SK-N-SH (cell line): ENCODE measurements around the gene CIT.

Source experiments
- CTCF ChIP-seq: fragments of 200-600 bp; sonication (generic); IDR thresholded peaks from 2 replicates; pipeline ENCODE4 v1.6.1; 2017; ENCODE audit warnings: antibody characterized with exemption, mild to moderate bottlenecking, moderate library complexity
- ELF1 ChIP-seq: IDR thresholded peaks from 2 replicates; pipeline ENCODE4 v1.4.0; 2012
- REST ChIP-seq: IDR thresholded peaks from 2 replicates; pipeline ENCODE4 v1.6.1; 2012; ENCODE audit warnings: mild to moderate bottlenecking, low read depth, low read length, moderate library complexity
- RFX5 ChIP-seq: IDR thresholded peaks from 2 replicates; pipeline ENCODE4 v1.6.1; 2012; ENCODE audit warnings: mild to moderate bottlenecking, improper control_type of control experiment, low read length
- SIN3A ChIP-seq: IDR thresholded peaks from 2 replicates; pipeline ENCODE4 v1.6.1; 2012; ENCODE audit warnings: low read depth, mild to moderate bottlenecking, low read length, moderate library complexity, borderline replicate concordance
- TEAD4 ChIP-seq: IDR thresholded peaks from 2 replicates; pipeline ENCODE4 v1.4.0; 2012; ENCODE audit warnings: mild to moderate bottlenecking, borderline replicate concordance; ENCODE audit not compliant: insufficient read depth
- ZBTB33 ChIP-seq: IDR thresholded peaks from 2 replicates; pipeline ENCODE4 v1.4.0; 2012; ENCODE audit warnings: low read depth, borderline replicate concordance

- TF ChIP-seq RFX5 (no peak), SIN3A (no peak), ELF1 (no peak), TEAD4 (no peak), CTCF (no peak), REST (no peak), ZBTB33 (no peak)
Measured at GRCh38 chr12:119730381-119730780, 146.7 kb downstream of the CIT start.
